ENCODE measurements around the gene OCIAD1. TPM values are rescaled to one million over a fixed set of nuclear protein-coding genes. Genes with fewer than 3 reads are reported as not detected.

Gene OCIAD1
- total RNA-seq, 1 donor: 96.6 TPM

Other genes with a start within 250 kb of the OCIAD1 start
- 97.3 TPM for gene FRYL, start 50.8 kb upstream of the OCIAD1 start, total RNA-seq
- 25.0 TPM for gene OCIAD2, start 75.7 kb downstream of the OCIAD1 start, total RNA-seq
- not detected for gene CWH43, start 155.2 kb downstream of the OCIAD1 start, total RNA-seq

All from mononuclear cell (primary cell).